ENCODE measurements around the gene DLG2. TPM values are rescaled to one million over a fixed set of nuclear protein-coding genes. Genes with fewer than 3 reads are reported as not detected.

The DLG2 gene
- total RNA-seq, 2 experiments from 2014 or later: 1.7 to 2.1 TPM

GRCh38 chr11:83569134-83569805 lies 2057.9 kb downstream of the DLG2 start:
- ATAC-seq (no peak), DNase-seq (no peak)
- no peak overlapping the region for H3K4me3 Mint-ChIP-seq
- H3K27me3 Mint-ChIP-seq: peaks cover 7% of the 10 kb centered on the region
- no peaks in the 10 kb centered on the region for H3K4me1 Mint-ChIP-seq
- intact Hi-C loops (cut with DNase I, micrococcal nuclease): no loop called here
- no peaks in the 10 kb centered on the region for H3K36me3 Mint-ChIP-seq (ENCODE audit: low read depth)
- no peaks in the 10 kb centered on the region for H3K9me3 Mint-ChIP-seq (ENCODE audit: low read depth)
- POLR2A ChIA-PET: no interaction called here
- CTCF ChIA-PET: no interaction called here
- H3K27ac Mint-ChIP-seq: no peak overlapping the region

- Mint-ChIP-seq H3K4me3 (no peak overlapping the region), H3K4me1 (no peaks in the 10 kb centered on the region), H3K27me3 (peaks cover 8% of the 10 kb centered on the region), H3K27ac (no peak overlapping the region), H3K36me3 (ENCODE audit: low read depth) (no peaks in the 10 kb centered on the region), H3K9me3 (ENCODE audit: low read depth) (no peaks in the 10 kb centered on the region)
- ChIA-PET CTCF (no interaction called here), POLR2A (no interaction called here)
- ATAC-seq (no peak), DNase-seq (no peak)
- intact Hi-C loops (cut with DNase I, micrococcal nuclease): no loop called here
Measured at GRCh38 chr11:83568516-83568915, 2058.6 kb downstream of the DLG2 start.

- H3K27ac Mint-ChIP-seq: no peak overlapping the region
- peaks cover 8% of the 10 kb centered on the region for H3K27me3 Mint-ChIP-seq
- ChIA-PET CTCF (no interaction called here), POLR2A (no interaction called here)
- no peak overlapping the region for H3K4me3 Mint-ChIP-seq
- DNase-seq (no peak), ATAC-seq (no peak)
- H3K36me3 Mint-ChIP-seq (ENCODE audit: low read depth): no peaks in the 10 kb centered on the region
- H3K9me3 Mint-ChIP-seq (ENCODE audit: low read depth): no peaks in the 10 kb centered on the region
- H3K4me1 Mint-ChIP-seq: no peaks in the 10 kb centered on the region
- intact Hi-C loops (cut with DNase I, micrococcal nuclease): no loop called here
Measured at GRCh38 chr11:83566950-83567349, 2060.2 kb downstream of the DLG2 start.

- Mint-ChIP-seq H3K27me3 (peaks cover 8% of the 10 kb centered on the region), H3K9me3 (ENCODE audit: low read depth) (no peaks in the 10 kb centered on the region), H3K4me3 (no peak overlapping the region), H3K27ac (no peak overlapping the region), H3K4me1 (no peaks in the 10 kb centered on the region), H3K36me3 (ENCODE audit: low read depth) (no peaks in the 10 kb centered on the region)
- no peak for ATAC-seq
- CTCF ChIA-PET: no interaction called here
- no peak for DNase-seq
- intact Hi-C loops (cut with DNase I, micrococcal nuclease): no loop called here
- POLR2A ChIA-PET: no interaction called here
Measured at GRCh38 chr11:83564870-83565269, 2062.3 kb downstream of the DLG2 start.

GRCh38 chr11:83558281-83558680 lies 2068.9 kb downstream of the DLG2 start:
- intact Hi-C loops (cut with DNase I, micrococcal nuclease): no loop called here
- Mint-ChIP-seq H3K27me3 (peaks cover 6% of the 10 kb centered on the region), H3K27ac (no peak overlapping the region), H3K4me3 (no peak overlapping the region), H3K9me3 (ENCODE audit: low read depth) (no peaks in the 10 kb centered on the region), H3K4me1 (no peaks in the 10 kb centered on the region), H3K36me3 (ENCODE audit: low read depth) (no peaks in the 10 kb centered on the region)
- ChIA-PET CTCF (no interaction called here), POLR2A (no interaction called here)
- DNase-seq: no peak
- no peak for ATAC-seq

- ChIA-PET CTCF (no interaction called here), POLR2A (no interaction called here)
- no peak overlapping the region for H3K27ac Mint-ChIP-seq
Measured at GRCh38 chr11:83557653-83558052, 2069.5 kb downstream of the DLG2 start.

GRCh38 chr11:83554876-83555275 lies 2072.3 kb downstream of the DLG2 start:
- intact Hi-C loops (cut with DNase I, micrococcal nuclease): no loop called here
- ATAC-seq (no peak), DNase-seq (no peak)
- H3K4me3 Mint-ChIP-seq: no peak overlapping the region
- H3K27ac Mint-ChIP-seq: no peak overlapping the region
- H3K36me3 Mint-ChIP-seq (ENCODE audit: low read depth): no peaks in the 10 kb centered on the region
- H3K4me1 Mint-ChIP-seq: no peaks in the 10 kb centered on the region
- H3K9me3 Mint-ChIP-seq (ENCODE audit: low read depth): no peaks in the 10 kb centered on the region
- ChIA-PET POLR2A (no interaction called here), CTCF (no interaction called here)
- H3K27me3 Mint-ChIP-seq: peaks cover 6% of the 10 kb centered on the region

More at GRCh38 chr11:83557653-83558052, 2069.5 kb downstream of the DLG2 start:
- no peak for DNase-seq
- Mint-ChIP-seq H3K4me3 (no peak overlapping the region), H3K9me3 (ENCODE audit: low read depth) (no peaks in the 10 kb centered on the region), H3K36me3 (ENCODE audit: low read depth) (no peaks in the 10 kb centered on the region), H3K27me3 (peaks cover 6% of the 10 kb centered on the region), H3K4me1 (no peaks in the 10 kb centered on the region)
- intact Hi-C loops (cut with DNase I, micrococcal nuclease): no loop called here
- no peak for ATAC-seq

GRCh38 chr11:83549984-83550667 lies 2077.0 kb downstream of the DLG2 start:
- H3K27ac Mint-ChIP-seq: no peak overlapping the region
- POLR2A ChIA-PET: no interaction called here
- intact Hi-C loops (cut with DNase I, micrococcal nuclease): no loop called here
- no peaks in the 10 kb centered on the region for H3K36me3 Mint-ChIP-seq (ENCODE audit: low read depth)
- no peaks in the 10 kb centered on the region for H3K9me3 Mint-ChIP-seq (ENCODE audit: low read depth)
- H3K4me1 Mint-ChIP-seq: no peaks in the 10 kb centered on the region
- H3K27me3 Mint-ChIP-seq: peaks cover 3% of the 10 kb centered on the region
- H3K4me3 Mint-ChIP-seq: no peak overlapping the region
- no peak for ATAC-seq
- CTCF ChIA-PET: interaction anchor here (1.8 kb wide), 1 partner anchor 27 kb away, joined by 4 read pairs; no protein-coding TSS in a partner anchor
- DNase-seq: no peak

GRCh38 chr11:83546368-83546767 lies 2080.8 kb downstream of the DLG2 start:
- no peaks in the 10 kb centered on the region for H3K36me3 Mint-ChIP-seq (ENCODE audit: low read depth)
- no peak overlapping the region for H3K27ac Mint-ChIP-seq
- no peak overlapping the region for H3K4me3 Mint-ChIP-seq
- intact Hi-C loops (cut with DNase I, micrococcal nuclease): no loop called here
- ChIA-PET CTCF (interaction anchor here (0.8 kb wide), 1 partner anchor 13 kb away, joined by 3 read pairs; no protein-coding TSS in a partner anchor), POLR2A (no interaction called here)
- no peak for ATAC-seq
- H3K4me1 Mint-ChIP-seq: peaks cover 4% of the 10 kb centered on the region
- H3K27me3 Mint-ChIP-seq: peaks cover 3% of the 10 kb centered on the region
- H3K9me3 Mint-ChIP-seq (ENCODE audit: low read depth): no peaks in the 10 kb centered on the region
- no peak for DNase-seq

- Mint-ChIP-seq H3K27ac (no peak overlapping the region), H3K4me1 (peaks cover 4% of the 10 kb centered on the region), H3K9me3 (ENCODE audit: low read depth) (no peaks in the 10 kb centered on the region), H3K27me3 (peaks cover 3% of the 10 kb centered on the region), H3K4me3 (no peak overlapping the region), H3K36me3 (ENCODE audit: low read depth) (no peaks in the 10 kb centered on the region)
- no peak for DNase-seq
- ATAC-seq: no peak
- POLR2A ChIA-PET: no interaction called here
- intact Hi-C loops (cut with DNase I, micrococcal nuclease): no loop called here
- CTCF ChIA-PET: interaction anchor here (0.6 kb wide), 1 partner anchor 228 kb away, joined by 3 read pairs; no protein-coding TSS in a partner anchor
Measured at GRCh38 chr11:83545494-83546260, 2081.5 kb downstream of the DLG2 start.

- CTCF ChIA-PET: interaction anchor here (0.7 kb wide), 1 partner anchor 678 kb away, joined by 3 read pairs; no protein-coding TSS in a partner anchor
- DNase-seq (no peak), ATAC-seq (no peak)
- intact Hi-C loops (cut with DNase I, micrococcal nuclease): loop anchor here in 1 of 2 experiments (1.0 kb wide), 1 partner anchor 39 kb away; no protein-coding TSS in a partner anchor
- Mint-ChIP-seq H3K27ac (no peak overlapping the region), H3K9me3 (ENCODE audit: low read depth) (no peaks in the 10 kb centered on the region), H3K27me3 (peaks cover 3% of the 10 kb centered on the region), H3K4me1 (peaks cover 4% of the 10 kb centered on the region), H3K4me3 (no peak overlapping the region), H3K36me3 (ENCODE audit: low read depth) (no peaks in the 10 kb centered on the region)
- POLR2A ChIA-PET: no interaction called here
Measured at GRCh38 chr11:83544846-83545245, 2082.3 kb downstream of the DLG2 start.
